ENCODE data around the gene FRMPD4.
"Not testable (repeated sequence)": the region's sequence is repeated elsewhere in the genome, so short reads cannot be mapped to it uniquely, and the experiment has no call there.

FRMPD4 gene

DNA sequence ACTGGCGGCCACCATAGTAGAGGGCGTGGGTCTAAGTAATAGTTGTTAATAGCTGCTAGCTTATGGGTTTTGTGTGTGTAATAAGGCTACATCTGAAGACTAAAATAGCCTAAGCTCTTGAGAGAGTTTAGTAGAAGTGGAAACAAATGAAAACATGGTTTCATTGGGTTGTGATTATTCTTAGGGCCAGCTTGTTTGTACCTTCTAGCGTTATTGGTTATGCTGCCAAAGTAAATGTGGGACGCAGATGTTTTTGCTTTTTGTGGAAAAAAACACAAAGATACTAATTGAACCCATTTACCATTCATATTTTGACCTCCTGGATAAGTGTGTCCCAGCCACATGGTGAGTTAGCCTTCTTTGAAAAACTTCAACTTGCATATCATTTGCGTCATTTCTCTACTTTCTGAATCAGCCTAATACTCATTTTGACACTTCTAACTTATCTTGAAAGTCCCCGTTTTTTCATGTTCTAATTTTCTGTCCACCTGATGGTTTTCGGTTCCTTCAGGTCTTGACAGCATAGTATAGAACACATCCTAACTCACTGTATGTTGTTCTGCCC, 305.3 kb downstream of the FRMPD4 start:
- no peak for DNase-seq

DNA sequence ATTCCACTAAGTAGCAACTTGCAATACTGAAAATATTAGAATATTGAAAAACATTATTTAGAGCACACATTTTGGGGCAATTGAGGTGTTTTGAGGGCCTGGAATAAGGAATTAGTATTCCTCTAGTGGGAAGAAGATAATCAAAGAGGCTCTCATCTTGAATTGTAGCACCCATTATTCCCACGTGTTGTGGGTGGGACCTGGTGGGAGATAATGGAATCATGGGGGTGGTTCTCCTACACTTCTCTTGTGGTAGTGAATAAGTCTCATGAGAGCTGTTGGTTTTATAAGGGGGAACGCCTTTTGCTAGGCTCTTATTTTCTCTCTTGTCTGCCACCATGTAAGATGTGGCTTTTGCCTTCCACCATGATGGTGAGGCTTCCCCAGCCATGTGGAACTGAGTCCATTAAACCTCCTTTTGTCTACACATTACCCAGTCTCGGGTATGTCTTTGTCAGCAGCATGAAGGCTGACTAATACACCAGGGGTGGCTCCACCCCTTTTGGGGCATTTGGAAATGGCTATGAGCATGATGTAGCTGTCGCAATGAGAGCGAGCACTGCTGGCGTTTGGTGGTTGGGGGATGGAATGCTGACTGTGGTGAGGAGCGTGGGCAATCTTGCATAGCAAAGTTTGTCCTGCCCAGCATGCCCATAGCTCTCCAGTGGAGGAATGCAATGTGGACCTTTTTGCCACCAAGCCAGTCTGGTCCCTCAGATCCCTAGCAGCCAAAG, 308.2 kb downstream of the FRMPD4 start:
- DNase-seq = no peak

DNA sequence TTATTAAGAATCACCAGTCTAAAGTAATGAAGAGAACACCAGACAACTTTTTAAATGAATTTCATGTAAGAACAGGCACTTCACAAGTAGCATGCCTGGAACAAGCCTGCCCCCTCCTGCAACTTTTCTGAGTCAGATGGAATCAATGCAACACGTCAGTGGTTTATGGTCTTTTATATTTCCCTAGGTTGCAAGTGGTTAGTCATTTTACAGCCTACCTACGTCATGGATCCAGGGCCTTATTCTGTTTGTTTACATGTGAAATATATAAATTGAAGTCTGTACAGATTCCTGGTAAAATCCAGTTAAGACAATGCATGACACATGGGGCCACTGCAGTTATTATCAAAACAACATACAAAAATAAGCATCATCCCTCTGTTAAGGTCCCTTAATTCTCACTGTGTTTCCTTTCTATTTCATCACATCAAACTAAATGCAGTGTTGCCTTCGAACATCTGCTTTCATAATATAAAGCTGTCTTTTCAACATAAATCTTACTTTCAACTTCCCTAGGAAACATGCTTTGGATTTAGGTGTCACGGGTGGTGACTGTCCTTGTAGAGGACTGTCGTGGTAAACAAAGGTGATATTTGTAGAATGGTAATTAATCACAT, 309.3 kb downstream of the FRMPD4 start:
- no peak for DNase-seq

DNA sequence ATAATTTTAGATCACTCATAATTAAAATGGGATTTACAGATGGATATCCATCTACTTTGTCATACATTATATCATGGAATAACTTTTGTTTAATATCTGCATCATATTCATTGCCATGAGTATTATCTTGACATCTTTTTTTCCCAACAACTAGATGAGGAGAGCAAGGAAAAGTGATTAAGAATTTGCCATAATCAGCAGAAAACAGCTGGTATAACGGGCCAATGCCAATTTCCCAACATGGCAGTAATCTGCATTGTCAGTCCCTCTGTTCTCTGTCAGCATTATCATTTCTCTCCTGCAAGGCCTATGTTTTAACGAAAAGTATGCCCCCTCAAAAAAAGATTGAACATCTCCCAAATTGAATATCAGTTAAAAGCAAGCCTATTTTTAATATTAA, 314.0 kb downstream of the FRMPD4 start:
- DNase-seq = no peak

- DNase-seq = no peak
Measured at GRCh38 chrX:12460929-12461328, 322.7 kb downstream of the FRMPD4 start.

- no peak for DNase-seq
Measured at GRCh38 chrX:12463052-12463451, 324.8 kb downstream of the FRMPD4 start.

DNA sequence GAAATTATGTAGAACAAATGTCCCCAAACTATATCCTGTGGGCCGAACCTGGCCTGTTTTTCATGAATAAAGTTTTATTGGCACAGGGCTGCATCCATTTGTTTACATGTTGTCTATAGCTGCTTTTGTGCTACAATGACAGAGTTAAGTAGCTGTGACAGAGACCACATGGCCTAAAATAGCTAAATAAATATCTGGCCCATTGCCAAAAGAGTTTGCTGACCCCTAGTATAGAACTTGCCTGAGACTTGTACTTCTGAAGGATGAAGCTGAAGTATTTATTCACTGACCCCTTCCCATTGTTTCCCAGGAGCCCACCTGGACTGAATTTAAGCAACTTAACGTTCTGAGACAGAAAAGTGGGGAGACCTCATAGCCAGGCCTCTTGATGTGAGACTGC, 325.6 kb downstream of the FRMPD4 start:
- no peak for DNase-seq

- no peak for DNase-seq
Measured at GRCh38 chrX:12467321-12467720, 329.0 kb downstream of the FRMPD4 start.

DNA sequence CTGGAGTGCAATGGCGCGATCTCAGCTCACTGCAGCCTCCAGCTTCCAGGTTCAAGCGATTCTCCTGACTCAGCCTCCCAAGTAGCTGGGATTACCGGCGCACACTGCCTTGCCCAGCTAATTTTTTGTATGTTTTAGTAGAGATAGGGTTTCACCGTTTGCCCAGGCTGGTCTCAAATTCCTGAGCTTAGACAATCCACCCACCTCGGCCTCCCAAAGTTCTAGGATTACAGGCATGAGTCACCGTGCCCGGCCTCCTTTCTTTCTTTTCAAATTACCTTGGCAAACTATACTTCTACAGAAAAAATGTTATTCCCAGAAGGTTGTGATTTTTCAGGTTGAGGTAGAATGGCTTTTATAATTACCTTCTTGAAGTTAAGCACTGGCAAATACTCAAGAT, 331.0 kb downstream of the FRMPD4 start:
- DNase-seq = no peak

GRCh38 chrX:12471061-12471460, 332.8 kb downstream of the FRMPD4 start:
- no peak for DNase-seq

DNA sequence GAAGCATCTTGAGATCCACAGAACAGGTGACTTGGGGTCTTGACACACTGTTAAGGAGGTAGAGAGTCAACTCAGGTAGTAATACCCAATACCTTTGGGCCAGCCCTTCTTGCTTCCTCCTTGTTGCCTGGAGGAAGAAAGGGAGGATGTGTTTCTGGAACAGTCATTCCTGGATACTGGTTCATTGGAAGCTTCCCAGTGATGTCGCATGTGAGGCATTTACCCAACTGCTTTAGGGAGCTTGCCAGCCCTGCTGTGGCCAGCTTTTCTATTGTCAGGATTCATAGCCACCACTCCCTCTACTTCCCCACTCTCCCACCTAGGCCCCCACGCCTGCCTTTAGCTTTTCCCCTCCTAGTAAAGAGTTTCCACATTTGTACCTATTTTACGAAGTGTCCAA, 342.7 kb downstream of the FRMPD4 start:
- DNase-seq = no peak

GRCh38 chrX:12488220-12488619, 349.9 kb downstream of the FRMPD4 start:
- DNase-seq = no peak

GRCh38 chrX:12488771-12489170, 350.5 kb downstream of the FRMPD4 start:
- DNase-seq = no peak

DNA sequence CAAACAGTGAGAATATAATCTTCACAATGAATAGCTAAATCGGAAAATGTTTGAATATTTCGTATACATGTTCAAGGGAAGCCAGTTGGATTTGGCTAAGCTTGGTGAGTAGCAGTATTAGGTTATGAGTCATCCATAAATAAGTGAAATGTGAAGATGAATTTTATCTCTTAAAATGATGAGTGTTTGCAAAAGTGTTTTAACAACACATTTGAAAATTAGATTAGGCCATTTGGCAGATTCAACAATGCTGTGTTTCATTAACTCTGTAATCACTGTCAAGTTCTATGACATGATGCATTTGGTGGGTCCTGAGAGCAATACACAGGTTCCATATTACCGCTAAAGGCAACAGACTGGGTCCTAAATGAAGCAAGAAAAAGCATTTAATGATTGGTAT, 351.1 kb downstream of the FRMPD4 start:
- no peak for DNase-seq

DNA sequence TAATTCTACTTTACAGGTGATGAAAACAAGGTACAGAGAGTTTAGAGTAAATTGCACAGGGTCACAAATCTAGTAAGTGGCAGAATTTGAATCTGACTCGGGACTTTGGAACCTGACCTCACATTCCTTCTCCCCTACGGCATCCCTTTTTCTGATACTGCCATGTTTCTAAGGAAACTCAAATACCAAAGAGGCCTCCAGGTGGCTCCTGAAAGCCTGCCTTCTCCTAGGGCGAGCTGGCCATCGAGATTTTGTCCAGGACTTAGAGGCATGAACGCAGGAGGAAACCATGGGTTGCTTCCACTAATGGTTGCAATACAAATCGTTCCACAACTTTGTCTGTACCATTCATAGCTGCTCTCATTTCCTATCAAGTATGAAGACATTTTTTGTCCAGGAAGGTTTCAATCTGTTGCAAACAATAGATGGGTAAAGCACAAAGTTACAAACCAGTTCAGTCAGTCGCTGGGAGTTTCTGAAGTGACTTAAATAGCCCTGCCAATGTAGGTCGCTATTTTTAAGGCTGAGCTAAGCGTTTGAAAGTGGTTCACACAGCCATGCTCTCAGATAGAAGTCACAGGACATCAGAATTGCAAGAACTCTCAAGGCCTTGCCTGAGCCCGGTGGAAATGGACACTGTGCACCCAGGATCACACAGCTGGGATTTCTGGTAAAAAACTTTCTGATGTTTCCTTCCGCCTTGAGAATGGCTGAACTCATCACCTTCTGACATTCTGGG, 356.3 kb downstream of the FRMPD4 start:
- no peak for DNase-seq

GRCh38 chrX:12496343-12496742, 358.1 kb downstream of the FRMPD4 start:
- peak; percentile 33 for DNase-seq

- DNase-seq = no peak
Measured at GRCh38 chrX:12497832-12498591, 359.7 kb downstream of the FRMPD4 start.

GRCh38 chrX:12505127-12505526, 366.9 kb downstream of the FRMPD4 start:
- no peak for DNase-seq

DNA sequence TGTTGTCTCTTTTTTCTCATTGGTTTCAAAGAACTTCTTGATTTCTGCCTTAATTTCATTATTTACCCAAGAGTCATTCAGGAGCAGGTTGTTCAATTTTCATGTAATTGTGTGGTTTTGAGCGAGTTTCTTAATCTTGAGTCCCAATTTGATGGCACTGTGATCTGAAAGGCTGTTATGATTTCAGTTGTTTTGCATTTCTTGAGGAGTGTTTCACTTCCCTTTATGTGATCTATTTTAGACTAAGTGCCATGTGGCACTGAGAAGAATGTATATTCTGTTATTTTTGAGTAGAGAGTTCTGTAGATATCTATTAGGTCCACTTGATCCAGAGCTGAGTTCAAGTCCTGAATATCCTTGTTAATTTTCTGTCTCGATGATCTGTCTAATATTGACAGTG, 377.1 kb downstream of the FRMPD4 start:
- DNase-seq = not testable (repeated sequence)

DNA sequence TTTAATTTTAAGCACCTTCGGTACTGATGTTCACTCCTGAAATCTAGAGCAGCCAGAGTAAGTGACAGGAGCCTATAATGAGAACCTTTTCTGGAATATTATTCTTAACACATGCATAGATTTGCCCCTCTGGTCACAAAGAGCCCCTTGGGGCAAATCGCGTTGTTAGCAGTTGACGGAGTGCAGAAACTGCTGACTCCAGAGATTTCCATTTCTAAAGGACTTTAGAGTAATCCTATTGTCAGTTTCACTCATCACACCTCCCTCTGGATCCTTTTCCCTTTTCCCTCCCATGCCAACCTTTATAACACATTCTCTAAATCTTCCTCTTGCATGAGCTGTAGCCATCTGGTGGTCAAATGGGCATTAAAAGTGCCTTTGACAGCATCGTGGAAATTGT, 388.0 kb downstream of the FRMPD4 start:
- DNase-seq = no peak

GRCh38 chrX:12538096-12538495, 399.8 kb downstream of the FRMPD4 start:
- DNase-seq = not testable (repeated sequence)

DNA sequence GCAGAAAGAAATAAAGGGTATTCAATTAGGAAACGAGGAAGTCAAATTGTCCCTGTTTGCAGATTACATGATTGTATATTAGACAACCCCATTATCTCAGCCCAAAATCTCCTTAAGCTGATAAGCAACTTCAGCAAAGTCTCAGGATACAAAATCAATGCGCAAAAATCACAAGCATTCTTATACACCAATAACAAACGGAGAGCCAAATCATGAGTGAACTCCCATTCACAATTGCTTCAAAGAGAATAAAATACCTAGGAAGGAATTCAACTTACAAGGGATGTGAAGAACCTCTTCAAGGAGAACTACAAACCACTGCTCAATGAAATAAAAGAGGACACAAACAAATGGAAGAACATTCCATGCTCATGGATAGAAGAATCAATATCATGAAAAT, 404.0 kb downstream of the FRMPD4 start:
- DNase-seq = not testable (repeated sequence)

GRCh38 chrX:12548341-12548740, 410.1 kb downstream of the FRMPD4 start:
- no peak for DNase-seq

Data from NCI-H1105 (cell line).